ENCODE data around the gene CSNK1E.

Gene CSNK1E

DNA sequence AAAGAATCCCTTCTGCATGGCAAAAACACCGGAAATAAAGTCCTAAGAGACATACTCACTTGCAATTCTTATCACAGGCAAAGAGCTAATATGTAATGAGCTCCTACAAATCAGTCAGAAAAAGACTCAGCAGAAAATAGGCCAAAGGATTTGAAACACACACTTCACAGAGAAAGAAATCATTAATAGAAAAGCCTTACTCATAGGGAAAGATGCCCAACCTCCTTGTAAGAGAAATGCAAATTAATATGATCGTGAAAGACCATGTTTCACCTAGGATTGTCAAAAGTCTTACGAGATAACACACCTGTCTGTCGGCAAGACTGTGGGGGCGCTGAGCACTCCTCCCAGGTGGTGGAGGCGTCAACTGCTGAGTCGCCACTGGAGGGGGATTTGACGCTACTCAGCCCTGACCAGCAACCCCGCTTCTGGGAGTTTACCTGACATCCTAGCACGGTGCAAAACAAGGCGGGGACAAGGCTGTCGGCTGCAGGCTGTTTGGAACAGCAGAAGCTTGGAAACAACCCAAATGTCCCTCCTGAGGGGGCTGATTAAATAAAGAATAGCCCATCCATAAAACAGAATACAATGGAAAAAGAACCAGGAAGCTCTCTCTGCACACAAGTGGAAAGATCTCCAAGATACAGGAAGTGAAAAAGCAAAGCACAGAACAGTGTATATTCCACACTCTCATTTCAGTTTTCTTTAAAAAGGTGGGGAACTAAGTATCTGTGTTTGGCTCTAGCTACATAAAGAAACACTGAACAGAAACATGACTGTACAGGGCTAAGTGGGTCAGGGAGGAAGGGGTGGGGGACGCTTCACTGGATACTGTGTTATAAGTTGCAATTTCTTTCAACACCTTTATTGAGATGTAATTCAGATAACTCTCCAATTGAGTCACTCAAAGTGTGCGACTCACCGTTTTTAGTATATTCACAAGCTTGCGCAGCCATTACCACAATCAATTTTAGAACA lies 11.5 kb downstream of the CSNK1E start:
- DNase-seq (ENCODE audit: low spot score) = no peak

DNA sequence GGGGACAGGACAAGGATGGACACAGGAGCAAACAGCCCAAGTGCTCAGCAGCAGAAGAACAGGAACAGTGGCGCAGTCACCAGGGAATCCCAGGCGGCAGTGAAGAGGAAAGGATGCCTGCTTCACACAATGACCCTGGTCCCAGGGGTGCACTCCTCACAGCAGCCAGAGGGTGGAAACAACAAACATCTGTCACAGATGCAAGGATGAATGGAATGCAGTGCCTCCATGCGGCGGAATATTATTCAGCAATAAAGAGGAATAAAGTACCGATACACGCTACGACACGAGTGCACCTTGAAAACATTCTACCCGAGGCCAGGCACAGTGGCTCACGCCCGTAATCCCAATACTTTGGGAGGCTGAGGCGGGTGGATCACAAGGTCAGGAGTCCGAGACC lies 12.7 kb downstream of the CSNK1E start:
- DNase-seq (ENCODE audit: low spot score) = no peak

DNA sequence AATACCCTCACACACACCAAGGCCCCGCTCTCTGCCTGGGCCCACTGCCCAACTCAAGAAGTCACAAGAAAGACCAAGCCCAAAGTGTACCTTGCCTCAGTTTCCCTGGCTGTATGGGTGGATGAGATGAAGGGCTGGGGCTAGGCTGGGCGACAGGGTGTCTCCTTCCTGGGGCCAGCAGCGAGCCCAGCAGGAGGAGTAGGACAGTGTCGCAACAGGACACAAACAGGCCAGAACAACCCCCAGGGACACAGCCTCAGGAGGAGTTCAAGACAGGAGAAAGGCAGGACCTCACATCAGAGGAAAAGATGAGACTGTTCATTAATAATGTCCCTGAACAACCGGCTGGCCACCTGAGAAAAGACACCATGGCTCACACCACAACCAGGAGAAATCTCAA lies 13.3 kb downstream of the CSNK1E start:
- DNase-seq (ENCODE audit: low spot score) = no peak

DNA sequence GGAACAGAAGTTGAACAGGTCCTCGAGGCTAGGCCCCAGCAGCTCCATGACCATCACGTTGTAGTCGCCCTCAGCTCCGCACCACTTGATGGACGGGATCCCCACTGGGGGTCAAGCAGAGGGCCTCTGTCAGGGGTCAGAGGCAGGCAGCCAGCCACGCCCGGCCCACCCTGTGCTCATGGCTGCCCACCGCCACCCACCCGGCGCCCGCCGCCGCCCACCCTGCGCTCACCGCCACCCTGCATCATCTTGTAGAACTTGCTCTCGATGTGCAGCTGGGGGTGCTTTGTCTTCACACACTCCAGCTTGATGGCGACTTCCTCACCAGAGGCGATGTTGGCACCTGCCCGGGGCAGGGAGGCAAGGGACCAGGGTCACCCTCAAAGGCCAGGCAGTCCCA lies 14.3 kb downstream of the CSNK1E start:
- DNase-seq (ENCODE audit: low spot score) = no peak

GRCh38 chr22:38300946-38301345 lies 16.3 kb downstream of the CSNK1E start:
- no peak for DNase-seq (ENCODE audit: low spot score)

DNA sequence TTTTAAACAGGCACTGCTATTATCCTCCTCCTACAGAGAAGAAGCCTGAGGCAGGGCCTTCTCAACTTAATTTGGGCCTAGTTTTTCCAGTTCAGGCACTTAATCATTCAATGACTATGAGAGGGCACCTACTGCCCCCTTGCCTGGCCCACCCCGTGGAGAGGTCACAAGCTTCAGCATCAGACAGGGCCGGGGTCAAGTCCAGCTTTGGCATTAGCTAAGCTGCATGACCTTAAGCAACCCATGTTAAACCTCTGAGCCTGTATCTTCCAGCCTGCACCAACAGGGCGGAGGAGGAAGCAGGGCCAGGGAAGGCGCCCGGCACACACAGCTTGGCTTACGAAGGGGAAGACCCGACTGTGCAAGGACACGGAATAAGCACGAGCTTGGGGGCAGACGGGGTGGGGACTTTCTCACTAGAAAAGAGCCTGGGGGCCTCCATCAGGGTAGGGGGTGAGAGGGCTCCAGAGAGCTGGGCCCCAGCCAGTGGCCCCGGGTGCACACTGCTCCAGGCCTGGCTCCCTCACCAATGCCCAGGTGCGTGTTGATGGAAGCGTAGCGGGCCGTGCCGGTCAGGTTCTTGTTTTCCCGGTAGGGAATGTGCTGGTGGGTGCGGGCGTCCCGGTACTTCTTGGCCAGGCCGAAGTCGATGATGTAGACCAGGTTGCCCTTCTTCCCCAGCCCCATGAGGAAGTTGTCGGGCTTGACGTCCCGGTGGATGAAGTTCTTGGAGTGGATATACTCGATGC lies 16.9 kb downstream of the CSNK1E start:
- no peak for DNase-seq (ENCODE audit: low spot score)

DNA sequence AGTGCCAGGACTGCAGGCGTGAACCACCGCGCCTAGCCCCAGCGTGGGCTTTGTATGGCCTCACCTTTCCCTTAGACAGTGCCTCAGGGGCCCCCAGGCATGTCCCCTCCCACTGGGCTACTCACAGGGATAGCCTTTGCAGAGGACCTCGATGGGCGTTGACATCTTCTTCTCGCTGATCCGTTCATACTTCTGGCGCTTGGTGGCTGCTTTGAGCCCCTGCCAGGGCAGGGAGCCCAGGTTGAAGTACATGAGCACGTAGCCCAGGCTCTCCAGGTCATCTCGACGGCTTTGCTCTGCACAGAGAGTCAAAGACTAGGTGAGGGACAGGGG lies 17.5 kb downstream of the CSNK1E start:
- DNase-seq (ENCODE audit: low spot score) = no peak

GRCh38 chr22:38298312-38299005 lies 18.8 kb downstream of the CSNK1E start:
- DNase-seq (ENCODE audit: low spot score) = no peak

- DNase-seq (ENCODE audit: low spot score) = no peak
Measured at GRCh38 chr22:38296372-38296771, 20.9 kb downstream of the CSNK1E start.

DNA sequence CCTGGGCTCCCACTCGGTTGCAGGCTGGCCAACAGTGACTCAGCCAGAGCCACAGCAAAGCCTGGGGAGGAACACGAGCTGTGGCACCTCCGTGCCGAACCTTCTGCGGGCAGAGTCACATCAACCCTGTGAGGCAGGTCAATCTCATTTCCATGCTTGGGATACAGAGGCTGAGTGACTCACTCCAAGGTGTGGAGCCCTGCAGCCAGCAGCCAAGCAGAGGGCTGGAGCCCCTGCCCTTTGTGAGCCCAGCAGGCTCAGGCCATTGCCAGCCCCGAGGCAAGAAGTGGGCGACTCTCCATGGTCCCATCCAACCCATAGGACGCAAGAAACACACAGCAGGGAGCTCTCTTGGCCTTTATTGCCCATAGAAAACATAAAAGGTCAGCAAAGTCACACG lies 21.4 kb downstream of the CSNK1E start:
- no peak for DNase-seq (ENCODE audit: low spot score)

- no peak for DNase-seq (ENCODE audit: low spot score)
Measured at GRCh38 chr22:38295339-38295738, 21.9 kb downstream of the CSNK1E start.

DNA sequence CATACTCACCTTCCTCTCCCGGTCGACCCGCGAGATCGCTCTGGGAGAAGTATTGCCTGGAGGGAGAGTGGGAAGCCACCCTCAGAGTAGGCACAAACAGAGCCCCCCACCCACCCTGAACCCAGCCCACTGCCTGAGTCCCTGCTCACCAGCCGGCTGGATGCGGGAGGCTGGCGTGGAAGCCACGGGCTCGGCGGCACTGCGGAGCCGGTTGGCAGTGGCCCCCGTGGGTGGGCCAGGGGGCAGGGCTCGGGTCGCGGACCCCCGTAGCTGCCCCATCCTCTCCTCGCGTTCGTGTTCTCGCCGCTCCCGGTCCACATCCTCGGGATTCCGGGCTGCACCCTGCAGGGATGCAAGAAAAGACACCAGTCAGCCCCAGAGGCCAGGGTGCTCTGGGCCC lies 23.0 kb downstream of the CSNK1E start:
- no peak for DNase-seq (ENCODE audit: low spot score)

DNA sequence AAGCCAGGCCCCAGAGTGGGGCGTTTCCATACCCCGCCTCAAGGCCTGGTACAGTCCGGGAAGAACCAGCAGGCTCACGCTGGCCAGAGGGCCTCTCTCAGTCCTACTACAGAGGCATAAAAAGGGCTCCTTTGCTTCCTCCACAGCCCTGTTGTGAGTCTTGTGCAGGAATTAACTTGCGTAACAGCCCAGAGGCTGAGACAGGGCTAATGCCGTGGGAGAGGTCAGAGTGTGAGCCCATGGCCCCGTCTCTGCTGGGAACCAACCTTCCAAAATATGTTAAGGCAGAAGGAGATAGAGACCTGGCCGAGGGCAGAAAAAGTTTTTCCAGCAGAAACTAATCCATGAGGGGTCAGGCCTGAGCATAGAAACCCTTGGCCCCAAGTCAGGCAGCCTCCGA lies 24.5 kb downstream of the CSNK1E start:
- DNase-seq (ENCODE audit: low spot score) = no peak

DNA sequence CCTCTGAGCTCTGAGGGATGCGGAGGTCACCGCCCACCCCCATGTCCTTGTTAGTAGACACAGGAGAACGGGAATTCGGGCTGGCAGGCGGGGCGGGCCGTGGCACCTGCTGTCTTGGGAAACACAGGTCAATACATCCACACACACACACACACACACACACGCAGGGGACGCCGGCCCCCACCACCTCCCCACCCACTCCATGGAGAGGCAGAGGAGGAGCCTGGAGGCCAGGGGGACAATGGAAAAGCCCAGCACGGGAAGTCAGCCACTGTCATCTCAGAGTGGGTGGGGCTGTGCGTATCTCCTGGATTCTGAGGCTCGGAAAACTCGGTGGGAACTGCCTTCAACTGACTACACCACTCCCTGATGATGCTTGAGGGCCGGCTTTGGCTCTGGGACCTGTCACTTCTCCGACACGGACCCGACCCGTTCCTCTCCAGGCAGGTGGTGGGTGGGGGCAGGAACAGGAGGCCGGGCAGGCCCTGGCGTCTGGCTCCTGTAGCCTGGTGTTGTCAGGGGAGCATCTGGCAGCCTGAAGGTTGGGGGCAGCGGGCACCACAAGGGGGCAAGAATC lies 25.9 kb downstream of the CSNK1E start:
- DNase-seq (ENCODE audit: low spot score) = no peak

DNA sequence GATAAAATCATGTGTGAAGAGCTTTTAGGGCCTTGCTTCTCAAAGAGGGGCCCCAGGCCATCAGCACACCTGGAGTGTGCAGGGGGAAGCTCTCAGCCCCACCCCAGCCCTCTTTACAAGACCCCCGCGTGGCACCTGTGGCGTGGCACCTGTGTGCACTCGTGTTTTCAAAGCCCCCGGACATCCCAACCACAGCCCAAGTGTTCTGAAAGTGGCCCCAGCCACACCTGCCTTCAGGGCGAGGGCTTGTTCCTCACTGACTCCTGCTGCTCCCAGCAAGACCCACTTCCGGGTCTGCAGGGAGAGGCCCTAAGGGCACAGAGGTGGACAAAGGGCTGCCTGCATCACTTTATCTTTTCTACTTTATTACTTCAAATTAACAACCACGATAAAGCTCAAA lies 26.9 kb downstream of the CSNK1E start:
- no peak for DNase-seq (ENCODE audit: low spot score)

GRCh38 chr22:38289583-38290082 lies 27.6 kb downstream of the CSNK1E start:
- no peak for DNase-seq (ENCODE audit: low spot score)

DNA sequence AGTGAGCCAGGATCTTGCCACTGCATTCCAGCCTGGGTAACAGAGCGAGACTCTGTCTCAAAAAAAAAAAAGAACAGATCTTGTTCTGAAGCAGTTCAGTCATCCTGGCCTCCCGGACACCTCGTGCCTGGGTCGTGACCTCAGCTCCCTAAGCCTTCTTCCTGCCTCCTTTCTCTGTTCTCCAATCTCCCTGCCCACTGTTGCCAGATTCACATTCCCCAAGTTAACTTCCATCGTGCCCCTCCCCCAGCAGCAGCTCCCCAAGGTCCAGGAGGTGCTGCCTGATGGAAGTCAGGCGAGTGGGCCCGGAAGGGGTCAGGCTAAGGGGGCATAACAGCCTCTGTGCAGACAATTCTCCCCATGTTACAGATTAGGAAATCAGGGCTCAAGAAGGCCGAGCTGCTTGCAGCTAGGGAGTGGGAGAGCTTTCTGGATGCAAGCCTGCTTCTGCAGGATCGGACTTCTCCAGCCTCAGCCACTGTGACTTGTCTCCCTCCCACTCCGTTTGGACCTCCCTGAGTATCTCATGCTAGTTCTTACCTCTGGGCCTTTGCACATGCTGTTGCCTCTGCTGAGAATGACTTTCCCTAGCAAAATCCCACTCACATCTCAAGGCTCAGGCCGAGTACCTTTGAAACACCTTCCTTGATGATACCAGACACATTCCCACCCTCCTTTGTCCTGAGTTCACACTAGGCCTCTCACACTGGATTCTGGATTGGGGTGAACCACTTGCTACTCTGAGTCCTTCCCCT lies 30.1 kb downstream of the CSNK1E start:
- DNase-seq (ENCODE audit: low spot score) = no peak

- DNase-seq (ENCODE audit: low spot score) = no peak
Measured at GRCh38 chr22:38285018-38285417, 32.2 kb downstream of the CSNK1E start.

GRCh38 chr22:38284042-38284402 lies 33.2 kb downstream of the CSNK1E start:
- DNase-seq (ENCODE audit: low spot score) = peak; percentile 66

DNA sequence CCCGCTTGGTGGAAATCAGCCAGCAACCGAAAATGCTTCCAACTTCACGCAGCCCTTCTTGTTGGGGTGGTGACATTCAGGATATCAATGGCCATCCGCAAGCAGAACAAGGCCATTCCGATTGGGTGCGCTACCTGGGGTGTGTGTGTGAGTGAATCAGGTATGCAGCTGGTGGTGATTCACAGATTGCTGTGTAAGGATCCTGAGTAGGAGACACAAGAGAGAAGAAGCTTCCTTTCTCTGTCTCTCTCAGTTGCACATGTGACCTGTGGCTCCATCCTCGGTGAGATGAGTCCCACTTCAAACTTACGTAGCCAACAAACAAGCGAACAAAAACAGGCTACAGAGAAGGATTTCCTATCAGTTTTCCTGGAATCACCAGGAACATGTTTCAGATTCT lies 34.8 kb downstream of the CSNK1E start:
- no peak for DNase-seq (ENCODE audit: low spot score)

DNA sequence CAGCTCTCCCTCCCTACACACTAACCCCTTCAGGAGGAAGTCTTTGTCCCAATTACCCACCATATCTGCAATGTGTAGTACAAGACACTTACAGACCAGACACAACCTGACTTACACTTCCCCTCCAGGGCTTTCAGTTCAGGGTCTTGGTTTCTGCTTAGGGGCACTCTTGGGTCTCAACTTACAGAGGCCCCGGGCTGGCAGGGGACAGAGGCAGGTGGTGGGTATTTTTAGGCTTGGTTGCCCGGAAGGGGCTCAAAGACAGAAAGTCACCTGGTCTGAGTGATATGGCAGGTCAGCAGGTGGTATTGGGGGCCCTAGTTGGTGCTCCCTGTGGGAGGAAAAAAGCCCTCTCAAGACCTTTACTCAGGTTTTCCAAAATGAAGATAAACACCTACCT lies 41.1 kb downstream of the CSNK1E start:
- DNase-seq (ENCODE audit: low spot score) = no peak
